Endothelial cell of hepatic sinusoid (primary cell): ENCODE data around the gene SRP68.

Experiments
- in situ Hi-C: cut with HindIII; loops from 2 replicates; pipeline ENCODE4 v1.10.0; 2017; ENCODE audit warnings: low sequenced_read_pairs

The SRP68 gene

DNA sequence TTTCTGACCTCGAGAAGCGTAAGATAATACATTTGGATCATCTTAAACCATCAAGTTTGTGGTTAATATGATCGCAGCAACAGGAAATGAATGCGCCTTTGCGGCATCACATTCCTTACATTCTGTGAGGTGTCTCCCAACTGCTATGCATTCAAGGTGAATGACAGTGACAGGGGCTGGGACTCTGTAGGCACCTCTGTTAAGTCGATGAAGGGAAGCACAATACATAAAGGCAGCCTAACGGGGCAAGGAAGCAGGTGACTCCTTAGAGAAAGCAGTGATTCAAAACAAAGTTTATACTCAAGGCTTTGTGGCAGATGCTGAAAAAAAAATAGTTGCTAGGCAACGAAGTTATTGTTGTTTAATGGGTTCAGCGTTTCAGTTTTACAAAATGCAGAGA lies 23.6 kb downstream of the SRP68 start:
- in situ Hi-C loops = loop anchor here (25.0 kb wide), 1 partner anchor 389 kb away; no protein-coding TSS in a partner anchor

GRCh38 chr17:76048025-76048605 lies 24.2 kb downstream of the SRP68 start:
- in situ Hi-C loops = loop anchor here (25.0 kb wide), 1 partner anchor 389 kb away; no protein-coding TSS in a partner anchor

DNA sequence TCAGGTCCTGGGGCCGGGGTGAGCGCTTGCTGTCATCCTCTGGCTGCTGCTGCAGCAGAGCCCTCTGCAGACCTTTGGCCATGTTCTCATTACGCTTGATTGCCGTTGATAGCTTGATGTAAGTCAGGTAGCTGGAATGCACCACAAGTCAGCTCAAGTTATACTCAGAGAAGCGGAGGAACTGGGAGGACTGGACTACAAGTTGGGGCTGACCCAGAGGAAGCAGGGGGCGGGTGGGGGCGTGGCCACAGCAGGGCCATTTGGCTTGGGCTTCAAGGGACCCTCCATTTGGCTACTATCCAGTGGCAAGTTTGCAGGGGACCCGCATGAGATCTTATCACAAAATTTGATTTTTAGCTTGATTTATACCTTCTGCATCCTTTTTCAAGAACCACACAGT lies 26.3 kb downstream of the SRP68 start:
- in situ Hi-C loops = loop anchor here (25.0 kb wide), 1 partner anchor 391 kb away; no protein-coding TSS in a partner anchor

GRCh38 chr17:76044475-76045007 lies 27.8 kb downstream of the SRP68 start:
- in situ Hi-C loops = loop anchor here (25.0 kb wide), 1 partner anchor 393 kb away; no protein-coding TSS in a partner anchor

GRCh38 chr17:76042868-76043267 lies 29.4 kb downstream of the SRP68 start:
- in situ Hi-C loops = loop anchor here (25.0 kb wide), 1 partner anchor 394 kb away; no protein-coding TSS in a partner anchor

GRCh38 chr17:76040376-76040775 lies 31.9 kb downstream of the SRP68 start:
- in situ Hi-C loops = loop anchor here (25.0 kb wide), 1 partner anchor 397 kb away; no protein-coding TSS in a partner anchor

GRCh38 chr17:76039121-76039520 lies 33.2 kb downstream of the SRP68 start:
- in situ Hi-C loops = loop anchor here (25.0 kb wide), 1 partner anchor 398 kb away; no protein-coding TSS in a partner anchor

- in situ Hi-C loops = loop anchor here (25.0 kb wide), 1 partner anchor 399 kb away; no protein-coding TSS in a partner anchor
Measured at GRCh38 chr17:76038050-76038449, 34.3 kb downstream of the SRP68 start.

GRCh38 chr17:76036497-76037261 lies 35.6 kb downstream of the SRP68 start:
- in situ Hi-C loops = loop anchor here (25.0 kb wide), 1 partner anchor 401 kb away; no protein-coding TSS in a partner anchor

- in situ Hi-C loops = loop anchor here (25.0 kb wide), 1 partner anchor 403 kb away; no protein-coding TSS in a partner anchor
Measured at GRCh38 chr17:76034428-76035350, 37.6 kb downstream of the SRP68 start.

- in situ Hi-C loops = loop anchor here (25.0 kb wide), 1 partner anchor 404 kb away; no protein-coding TSS in a partner anchor
Measured at GRCh38 chr17:76033139-76033538, 39.2 kb downstream of the SRP68 start.

DNA sequence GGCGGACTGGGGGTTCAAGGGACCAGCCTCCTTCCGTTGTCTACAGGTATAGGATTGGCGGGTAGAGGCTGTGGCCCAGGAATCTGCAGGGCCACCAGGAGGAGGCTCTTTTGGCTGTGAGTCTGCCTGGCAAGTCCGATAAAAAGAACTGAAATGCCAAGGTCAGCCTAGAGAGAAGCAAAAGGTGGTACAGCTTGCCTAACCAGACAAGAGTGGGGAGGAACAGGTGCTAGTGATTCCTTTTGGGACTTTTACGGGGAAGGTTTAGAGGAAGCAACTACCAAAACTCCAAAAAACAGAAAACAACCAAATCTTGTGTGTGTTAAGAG lies 39.6 kb downstream of the SRP68 start:
- in situ Hi-C loops = loop anchor here (25.0 kb wide), 1 partner anchor 405 kb away; no protein-coding TSS in a partner anchor

GRCh38 chr17:76032073-76032779 lies 40.1 kb downstream of the SRP68 start:
- in situ Hi-C loops = loop anchor here (25.0 kb wide), 1 partner anchor 405 kb away; no protein-coding TSS in a partner anchor

- in situ Hi-C loops = loop anchor here (25.0 kb wide), 1 partner anchor 410 kb away; no protein-coding TSS in a partner anchor
Measured at GRCh38 chr17:76027159-76027839, 45.0 kb downstream of the SRP68 start, which contains the start of gene EVPL. Gene EVPL, minus strand, starts transcription at chr17:76027306. Its CDS starts 108 bp downstream, at chr17:76027198.

DNA sequence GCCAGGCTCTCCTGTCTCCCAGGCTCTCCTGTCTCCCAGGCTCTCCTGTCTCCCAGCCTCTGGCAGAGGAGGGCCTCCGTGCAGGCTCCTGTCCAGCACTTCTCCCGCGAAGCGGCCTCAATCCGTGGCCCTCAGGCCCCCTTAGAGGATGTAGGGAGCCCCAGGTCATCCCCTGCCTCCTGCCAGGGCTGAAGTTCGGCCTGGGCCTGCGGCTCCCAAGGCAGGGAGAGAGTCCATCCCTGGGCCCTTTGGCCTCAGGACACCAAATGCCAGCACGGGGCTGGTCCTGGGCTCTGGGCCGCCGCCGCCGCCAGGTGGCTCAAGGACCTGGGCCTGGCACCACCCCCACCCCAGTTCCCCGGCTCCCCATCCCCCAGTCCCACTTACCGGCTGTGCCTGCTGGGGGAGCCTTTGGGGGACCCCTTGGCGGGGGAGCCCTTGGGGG lies 45.6 kb downstream of the SRP68 start:
- in situ Hi-C loops = loop anchor here (25.0 kb wide), 1 partner anchor 411 kb away; no protein-coding TSS in a partner anchor

DNA sequence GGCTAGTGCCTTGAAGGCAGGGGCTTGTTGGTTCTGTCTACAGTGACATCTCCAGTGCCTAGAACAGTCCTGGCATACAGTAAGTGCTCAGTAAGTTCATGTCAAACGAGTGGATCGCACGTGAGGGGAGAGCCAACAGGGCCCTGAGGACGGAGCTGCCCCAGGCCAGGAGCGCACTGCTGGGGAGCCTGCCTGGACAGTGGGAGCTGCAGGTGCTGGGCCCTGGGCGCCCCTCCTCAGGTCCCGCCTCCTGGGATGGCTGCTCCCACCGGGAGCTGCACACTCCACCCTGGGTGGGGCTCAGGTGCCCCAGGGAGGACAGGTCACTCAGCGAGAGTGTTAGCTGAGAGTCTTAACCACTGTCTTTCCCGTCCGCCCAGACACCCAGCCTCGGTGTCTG lies 47.0 kb downstream of the SRP68 start:
- in situ Hi-C loops = loop anchor here (25.0 kb wide), 1 partner anchor 412 kb away; no protein-coding TSS in a partner anchor

GRCh38 chr17:76024353-76024752 lies 48.0 kb downstream of the SRP68 start:
- in situ Hi-C loops = no loop called here

DNA sequence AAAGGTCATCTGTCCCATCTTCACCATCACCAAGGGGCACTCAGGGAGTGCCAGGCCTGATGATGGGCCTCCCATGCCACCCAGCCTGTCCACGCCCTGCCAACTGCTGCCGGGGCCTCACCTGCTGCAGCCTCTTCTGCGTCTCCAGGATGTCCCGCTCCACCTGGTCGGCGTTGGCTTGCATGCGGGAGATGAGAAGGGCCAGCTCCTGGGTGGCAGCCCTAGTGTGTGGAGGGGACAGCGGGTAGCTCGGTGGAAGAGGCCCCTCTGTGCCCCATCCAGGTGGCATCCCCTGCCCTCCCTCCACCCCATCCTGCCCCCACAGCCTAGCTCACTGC lies 48.4 kb downstream of the SRP68 start:
- in situ Hi-C loops = no loop called here
